D721Med (cell line): ENCODE measurements around the gene MTARC2.

Source experiments
- DNase-seq: peaks from one replicate; pipeline ENCODE4 v3.0.0; 2011; ENCODE audit warnings: low spot score; ENCODE audit not compliant: insufficient read length
- FAIRE-seq: peaks from 2 replicates; lab custom pipeline; 2011; peaks lifted over from hg19 to GRCh38; lab: Jason Lieb, UNC
- TF ChIP-seq, protein P1 (sequence below): IDR thresholded peaks from 2 replicates; pipeline ENCODE4 v1.5.1; 2012; ENCODE audit warnings: mild to moderate bottlenecking, control low read depth; ENCODE audit not compliant: insufficient read depth; ENCODE audit errors: missing control alignments

MTARC2 gene

DNA sequence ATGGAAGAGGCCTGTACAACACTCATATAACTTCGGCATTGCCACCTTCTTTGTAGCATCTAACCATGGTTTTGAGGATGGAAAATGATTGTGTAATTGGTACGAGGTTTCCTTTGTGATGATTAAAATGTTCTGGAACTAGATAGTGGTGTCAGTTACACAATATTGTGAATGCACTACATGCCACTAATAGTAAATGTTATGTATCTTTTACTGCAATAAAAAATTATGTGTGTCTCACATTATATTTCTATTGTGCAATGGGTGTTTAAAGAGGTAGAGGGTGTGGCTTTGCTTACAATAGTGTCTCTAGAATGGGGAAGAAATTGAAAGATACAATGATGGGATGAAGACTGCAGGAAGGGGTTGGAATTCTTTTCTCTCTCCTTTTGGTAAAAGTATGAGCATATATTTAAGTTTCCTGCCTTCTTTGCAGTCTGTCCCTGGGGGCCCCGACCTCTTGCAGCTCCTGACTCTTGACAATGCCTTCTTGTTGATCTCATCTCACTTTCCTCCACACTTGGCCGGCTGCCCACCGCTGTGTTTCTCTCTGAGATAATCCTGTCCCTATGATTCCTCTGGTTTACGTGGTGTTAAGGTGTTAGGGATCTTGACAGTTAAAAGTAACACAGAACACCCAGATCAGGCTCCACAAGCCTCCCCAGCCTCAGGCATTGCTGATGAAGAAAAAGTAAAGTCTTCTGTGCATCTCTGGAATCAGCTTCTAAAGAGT is 77.9 kb downstream of the MTARC2 start:
- no peak for DNase-seq
- TF ChIP-seq, protein P1, sequence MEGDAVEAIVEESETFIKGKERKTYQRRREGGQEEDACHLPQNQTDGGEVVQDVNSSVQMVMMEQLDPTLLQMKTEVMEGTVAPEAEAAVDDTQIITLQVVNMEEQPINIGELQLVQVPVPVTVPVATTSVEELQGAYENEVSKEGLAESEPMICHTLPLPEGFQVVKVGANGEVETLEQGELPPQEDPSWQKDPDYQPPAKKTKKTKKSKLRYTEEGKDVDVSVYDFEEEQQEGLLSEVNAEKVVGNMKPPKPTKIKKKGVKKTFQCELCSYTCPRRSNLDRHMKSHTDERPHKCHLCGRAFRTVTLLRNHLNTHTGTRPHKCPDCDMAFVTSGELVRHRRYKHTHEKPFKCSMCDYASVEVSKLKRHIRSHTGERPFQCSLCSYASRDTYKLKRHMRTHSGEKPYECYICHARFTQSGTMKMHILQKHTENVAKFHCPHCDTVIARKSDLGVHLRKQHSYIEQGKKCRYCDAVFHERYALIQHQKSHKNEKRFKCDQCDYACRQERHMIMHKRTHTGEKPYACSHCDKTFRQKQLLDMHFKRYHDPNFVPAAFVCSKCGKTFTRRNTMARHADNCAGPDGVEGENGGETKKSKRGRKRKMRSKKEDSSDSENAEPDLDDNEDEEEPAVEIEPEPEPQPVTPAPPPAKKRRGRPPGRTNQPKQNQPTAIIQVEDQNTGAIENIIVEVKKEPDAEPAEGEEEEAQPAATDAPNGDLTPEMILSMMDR, result no peak
- no peak for FAIRE-seq

DNA sequence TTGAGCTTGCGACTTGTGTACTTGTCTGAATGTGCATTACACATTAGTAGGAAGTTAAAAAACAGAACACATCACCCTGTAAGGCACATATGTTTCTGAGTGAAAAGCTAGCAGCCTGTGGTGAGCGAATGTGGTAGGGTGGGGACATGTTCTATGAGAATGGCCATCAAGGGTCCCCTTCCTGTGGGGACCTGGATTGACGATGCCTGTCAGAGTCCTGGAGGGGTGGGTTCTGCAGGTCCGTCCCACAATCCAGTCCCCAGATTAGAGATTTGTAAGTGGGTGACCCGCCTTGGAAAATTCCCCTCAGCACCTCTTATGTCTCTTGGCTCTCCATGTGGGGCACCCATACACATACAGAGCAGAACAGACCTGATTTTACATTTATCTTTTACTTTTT is 78.6 kb downstream of the MTARC2 start:
- DNase-seq, result no peak
- FAIRE-seq, result no peak

DNA sequence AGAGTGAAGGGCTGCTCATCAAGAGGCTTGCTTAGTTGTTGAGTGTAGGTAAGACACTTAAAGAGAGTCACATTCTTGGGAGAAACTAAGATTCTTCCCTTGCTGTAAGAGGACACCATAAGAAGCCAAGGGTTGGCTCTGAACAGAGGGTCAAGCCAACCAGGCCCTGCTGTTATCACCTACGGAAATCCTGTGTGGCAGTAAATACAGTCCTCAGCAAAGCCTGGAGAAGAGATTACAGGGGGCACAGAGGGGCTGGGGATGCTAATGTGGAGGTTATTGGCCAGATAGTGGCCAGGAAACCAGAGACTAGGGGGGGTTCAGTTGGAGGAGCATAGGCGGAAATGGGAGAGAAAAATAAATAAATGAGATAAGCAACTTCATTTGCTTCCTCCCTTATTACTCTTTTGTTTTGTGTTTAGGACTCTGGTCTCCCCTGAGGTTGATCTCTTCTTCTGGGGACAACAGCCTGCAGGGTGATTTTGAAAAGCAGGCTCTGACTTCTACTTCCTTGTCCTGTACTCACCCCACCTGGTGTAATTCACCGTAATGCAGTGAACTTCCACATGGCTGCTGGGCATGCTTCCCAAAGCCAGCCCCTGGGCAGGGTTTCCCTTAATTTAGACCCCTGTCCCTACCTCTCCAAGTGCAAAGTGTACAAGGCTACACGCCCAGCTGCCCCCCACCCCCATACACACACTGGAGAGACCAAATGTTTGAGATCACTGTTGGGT is 79.5 kb downstream of the MTARC2 start:
- TF ChIP-seq, protein P1, result no peak
- DNase-seq, result no peak

More for the DNA sequence above, 78.6 kb downstream of the MTARC2 start:
- TF ChIP-seq, protein P1, result no peak

DNA sequence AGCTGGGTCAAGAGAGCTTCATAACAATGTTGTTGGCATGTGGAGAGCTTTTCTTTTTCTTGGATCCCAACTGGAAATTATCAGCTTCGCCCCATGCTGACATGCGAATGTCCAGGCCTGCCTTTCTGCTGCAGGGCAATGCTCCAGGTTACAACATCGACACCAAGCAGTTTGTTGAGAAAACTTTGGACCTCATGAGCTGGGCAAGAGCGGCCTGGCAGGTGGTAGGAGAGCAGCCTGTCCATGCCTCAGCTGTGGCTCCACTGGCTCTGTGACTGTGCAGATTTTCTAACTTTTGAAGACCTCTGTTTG is 80.0 kb downstream of the MTARC2 start:
- DNase-seq, result no peak
- TF ChIP-seq, protein P1, result no peak
- no peak for FAIRE-seq

More for the DNA sequence above, 79.5 kb downstream of the MTARC2 start:
- FAIRE-seq, result no peak

DNA sequence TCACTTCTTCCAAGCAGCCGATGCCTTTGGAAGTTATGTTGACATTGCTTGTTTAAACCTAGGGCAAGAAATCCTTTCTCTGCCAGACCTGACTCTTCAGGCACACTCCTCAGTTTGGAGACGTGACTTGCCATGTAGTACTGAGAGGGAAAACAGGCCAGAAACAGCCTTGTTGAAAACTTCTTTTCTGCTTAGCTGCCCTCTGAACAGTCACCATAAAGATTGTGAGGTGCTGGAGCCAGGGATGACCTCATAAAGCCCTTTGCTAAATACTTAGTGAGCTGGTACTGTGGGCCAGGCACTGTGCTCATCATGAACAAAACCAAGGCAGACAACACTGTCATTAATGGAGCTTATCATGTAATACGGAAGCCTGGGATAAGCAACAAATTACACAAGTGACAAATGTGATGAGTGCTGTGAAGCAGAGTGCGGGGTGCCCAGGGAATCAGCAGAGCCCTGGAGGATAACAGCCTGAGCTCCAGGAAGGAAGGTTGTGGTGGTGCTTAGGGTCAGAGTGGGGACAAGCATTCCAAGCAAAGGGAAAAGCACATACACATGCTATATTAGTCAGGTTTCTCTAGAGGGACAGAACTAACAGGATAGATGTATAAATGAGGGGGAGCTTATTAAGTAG is 80.9 kb downstream of the MTARC2 start:
- no peak for FAIRE-seq
- no peak for DNase-seq
- TF ChIP-seq, protein P1, result no peak

DNA sequence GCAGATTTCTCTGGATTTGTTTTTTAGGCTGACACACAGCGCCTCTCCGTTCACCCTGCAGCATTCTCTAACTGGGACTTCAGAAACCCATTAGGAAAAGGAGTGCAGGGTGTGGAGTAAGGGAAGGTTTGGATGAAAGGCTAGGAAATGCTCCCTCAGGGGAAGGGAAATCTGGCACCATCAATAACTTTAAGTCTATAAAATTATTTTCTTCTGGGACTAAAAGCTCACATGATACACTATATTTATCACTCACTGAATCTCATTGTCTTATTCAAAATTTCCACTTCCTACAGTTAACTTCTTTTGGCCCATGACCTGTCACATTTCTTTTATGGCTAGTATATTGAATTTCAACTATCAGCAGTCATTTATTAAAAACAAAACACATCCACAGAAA is 85.3 kb downstream of the MTARC2 start:
- FAIRE-seq (no peak), DNase-seq (no peak)
- TF ChIP-seq, protein P1, result no peak
